Endothelial cell of umbilical vein (primary cell): ENCODE results near the gene UVSSA. TPM values are rescaled to one million over a fixed set of nuclear protein-coding genes. Genes with fewer than 3 reads are reported as not detected.

ENCODE experiments used
- BruUV-seq: library from RNA; stranded (reverse); fragments of 400-500 nt; replicated peaks from 2 replicates; lab custom pipeline; 2021; lab: Mats Ljungman, UMichigan
- CTCF ChIA-PET: fragments of 300-600, 350-600 bp; sonication (Branson Sonifier 250); formaldehyde crosslinking; loops from one replicate; lab custom pipeline; 2021; ENCODE audit warnings: antibody characterized with exemption, inconsistent platforms; lab: Charles Lee
- POLR2A ChIA-PET: fragments of 300-600, 350-600 bp; sonication (Branson Sonifier 250); formaldehyde crosslinking; loops from one replicate; lab custom pipeline; 2021; ENCODE audit warnings: antibody characterized with exemption, inconsistent platforms; lab: Charles Lee
- DNase-seq: peaks from one replicate; pipeline ENCODE4 v3.0.0-alpha.2; 2011; ENCODE audit warnings: low read depth, low spot score
- FAIRE-seq: peaks from 2 replicates; lab custom pipeline; 2011; peaks lifted over from hg19 to GRCh38; lab: Jason Lieb, UNC
- H2AFZ ChIP-seq: 2 replicates; pipeline ENCODE4 v1.6.0; 2012; ENCODE audit warnings: low read depth, low read length, control low read depth, inconsistent platforms
- H3K27ac ChIP-seq: 2 replicates; pipeline ENCODE4 v1.5.1; 2011; ENCODE audit warnings: low read depth, mild to moderate bottlenecking, control low read depth, low read length, moderate library complexity; ENCODE audit not compliant: insufficient read depth
- H3K27me3 ChIP-seq, 2 experiments: 2 replicates each; pipeline versions ENCODE4 v1.6.0 to v1.6.1; 2011; ENCODE audit warnings: low read length in 2 of 2, mixed read lengths in 1 of 2; ENCODE audit not compliant: control insufficient read depth in 2 of 2, insufficient read depth in 2 of 2
- H3K36me3 ChIP-seq, 2 experiments: 2 replicates in 1 of 2; 3 replicates in 1 of 2; pipeline ENCODE4 v1.5.1; 2011; ENCODE audit warnings: low read length in 2 of 2, mild to moderate bottlenecking in 1 of 2, moderate library complexity in 1 of 2; ENCODE audit not compliant: control insufficient read depth in 2 of 2, insufficient read depth in 2 of 2; ENCODE audit errors: extremely low read depth in 1 of 2
- H3K4me1 ChIP-seq: 3 replicates; pipeline ENCODE4 v1.5.1; 2011; ENCODE audit warnings: mild to moderate bottlenecking, low read length; ENCODE audit not compliant: control insufficient read depth, insufficient read depth; ENCODE audit errors: extremely low read depth
- H3K4me2 ChIP-seq: 2 replicates; pipeline ENCODE4 v1.6.1; 2011; ENCODE audit warnings: low read length, control low read depth, mixed read lengths; ENCODE audit not compliant: insufficient read depth
- H3K4me3 ChIP-seq, 3 experiments: fragments of 200-600 bp in 1 of 3; sonication (generic), shearing (Covaris generic) in 1 of 3; replicated peaks in 1 of 3; 2 replicates each; pipeline ENCODE4 v1.5.1; 2011 to 2016; ENCODE audit warnings: control low read depth in 3 of 3, low read length in 3 of 3, mild to moderate bottlenecking in 2 of 3, inconsistent platforms in 1 of 3, low read depth in 1 of 3, moderate library complexity in 1 of 3; ENCODE audit not compliant: insufficient read depth in 1 of 3
- H3K79me2 ChIP-seq: 2 replicates; pipeline ENCODE4 v1.6.0; 2012; ENCODE audit warnings: low read length, inconsistent platforms; ENCODE audit not compliant: control insufficient read depth, insufficient read depth
- H3K9ac ChIP-seq: replicated peaks from 2 replicates; pipeline ENCODE3; 2011; ENCODE audit warnings: low read length, control low read depth; ENCODE audit not compliant: insufficient read depth; ENCODE audit errors: extremely low read depth
- H3K9me1 ChIP-seq: replicated peaks from 3 replicates; pipeline ENCODE4 v1.6.0; 2011; ENCODE audit warnings: mild to moderate bottlenecking, low read length; ENCODE audit not compliant: control insufficient read depth, insufficient read depth; ENCODE audit errors: extremely low read depth
- H3K9me3 ChIP-seq: replicated peaks from 2 replicates; pipeline ENCODE4 v1.5.1; 2012; ENCODE audit warnings: low read length, inconsistent platforms; ENCODE audit not compliant: control insufficient read depth, insufficient read depth
- H4K20me1 ChIP-seq: replicated peaks from 2 replicates; pipeline ENCODE3; 2011; ENCODE audit warnings: mild to moderate bottlenecking, low read length; ENCODE audit not compliant: control insufficient read depth, insufficient read depth; ENCODE audit errors: extremely low read depth
- CTCF ChIP-seq, 2 donors: IDR thresholded peaks; 1 replicate in 1 of 2; 2 replicates in 1 of 2; pipeline ENCODE4 v1.5.1; 2011; ENCODE audit warnings: low read length in 2 of 2, mild to moderate bottlenecking in 2 of 2, moderate library complexity in 2 of 2, control low read depth in 1 of 2, inconsistent platforms in 1 of 2, low read depth in 1 of 2; ENCODE audit not compliant: insufficient read depth in 1 of 2; ENCODE audit errors: extremely low read depth in 1 of 2
- EZH2 ChIP-seq: IDR thresholded peaks from 2 replicates; pipeline ENCODE4 v1.6.1; 2012; ENCODE audit warnings: borderline replicate concordance, low read depth, mild to moderate bottlenecking, moderate library complexity, low read length, inconsistent platforms; ENCODE audit not compliant: severe bottlenecking
- FOS ChIP-seq: IDR thresholded peaks from 2 replicates; pipeline ENCODE4 v1.6.1; 2011; ENCODE audit warnings: mild to moderate bottlenecking, low read length, moderate library complexity, borderline replicate concordance; ENCODE audit not compliant: insufficient read depth
- GATA2 ChIP-seq: IDR thresholded peaks from 2 replicates; pipeline ENCODE4 v1.7.0; 2011; ENCODE audit warnings: low read depth, mild to moderate bottlenecking, moderate library complexity, mixed read lengths, low read length; ENCODE audit not compliant: insufficient read length, insufficient read depth
- JUN ChIP-seq: IDR thresholded peaks from 2 replicates; pipeline ENCODE4 v1.6.1; 2011; ENCODE audit warnings: borderline replicate concordance, low read depth; ENCODE audit not compliant: insufficient read length, insufficient read depth
- MAX ChIP-seq: IDR thresholded peaks from 2 replicates; pipeline ENCODE4 v1.6.1; 2011; ENCODE audit not compliant: insufficient read depth, insufficient read length
- MYC ChIP-seq: IDR thresholded peaks from one replicate; pipeline ENCODE4 v1.6.1; 2011; ENCODE audit warnings: mild to moderate bottlenecking, low read depth, low read length
- POLR2A ChIP-seq: IDR thresholded peaks from 2 replicates; pipeline ENCODE4 v1.6.1; 2012; ENCODE audit warnings: low read depth, mild to moderate bottlenecking, control low read depth, low read length
- POLR2AphosphoS5 ChIP-seq: IDR thresholded peaks from 2 replicates; pipeline ENCODE4 v1.6.1; 2012; ENCODE audit warnings: low read depth, mild to moderate bottlenecking, control low read depth, low read length, moderate library complexity; ENCODE audit not compliant: insufficient read depth
- dilution Hi-C: fragments of 300-500 bp; cut with MboI; formaldehyde crosslinking; loops from one replicate; pipeline ENCODE4 v1.15.0; 2019; ENCODE audit warnings: low sequenced_read_pairs; ENCODE audit not compliant: extremely low pct_ligation_motif_present
- intact Hi-C: fragments of 100-400 bp; cut with micrococcal nuclease; formaldehyde crosslinking; loops from one replicate; pipeline ENCODE4 v1.10.0; 2022
- polyA plus RNA-seq, 4 experiments: library from polyadenylated mRNA; depleted of rRNA in 3 of 4; stranded (reverse) in 3 of 4; unstranded in 1 of 4; fragments of >200 nt; gene quantifications; 2 replicates each; pipeline versions ENCODE4 v1.2.1 to v1.2.3, GENCODE V29; 2011 to 2012; ENCODE audit warnings: missing spikeins in 1 of 4
- total RNA-seq: library from RNA; stranded (reverse); gene quantifications from 2 replicates; pipeline ENCODE4 v1.2.3, GENCODE V29; 2021

Gene UVSSA
- total and polyA plus RNA-seq, 2 donors (not counting 3 experiments of a cell fraction or from before 2014, with no cell fraction given), result 7.1 to 14.9 TPM

DNA sequence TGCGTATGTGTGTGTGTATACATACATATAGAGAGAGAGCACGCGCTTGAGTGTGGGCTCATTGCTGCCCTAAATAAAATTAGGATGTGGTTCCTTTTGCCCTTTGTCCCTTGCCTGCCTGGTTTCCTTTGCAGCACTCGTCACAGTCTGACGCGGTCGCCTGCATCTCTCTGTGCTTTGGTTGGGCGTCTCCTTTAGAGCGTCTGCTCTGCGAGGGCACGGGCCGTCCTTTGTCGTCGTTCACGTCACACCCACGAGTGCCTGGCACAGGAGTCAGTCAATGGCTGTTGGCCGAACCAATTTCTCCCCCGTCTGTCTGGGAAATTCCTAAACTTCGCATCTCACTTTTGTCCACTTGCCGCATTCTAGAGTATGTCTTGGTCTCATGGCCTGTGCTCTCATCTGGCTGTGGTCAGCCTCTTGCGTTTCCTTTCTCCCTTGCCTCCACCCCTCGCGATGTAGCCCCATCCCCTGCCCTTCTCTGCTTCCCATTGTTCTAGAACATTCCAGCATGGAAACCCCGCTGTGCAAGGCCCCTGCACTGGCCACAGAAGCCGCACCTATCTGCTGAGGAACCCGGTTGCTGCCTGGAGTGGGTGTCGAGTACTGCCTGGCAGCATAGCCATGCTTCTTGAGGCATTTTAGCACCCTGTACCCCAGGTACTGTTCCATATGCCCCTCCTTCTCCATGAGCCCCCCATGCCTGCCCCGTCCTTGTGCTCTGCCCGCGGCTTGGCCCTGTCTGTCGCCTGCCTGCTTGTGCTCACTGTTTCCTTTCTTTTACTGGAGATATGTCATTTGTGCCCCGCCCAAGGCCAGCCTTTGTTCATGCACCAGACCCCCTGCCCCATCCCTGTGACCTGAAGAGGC lies 49.3 kb upstream of the UVSSA start:
- Histone ChIP-seq H3K9ac (no peak overlapping the region), H4K20me1 (peaks cover 2% of the 10 kb centered on the region), H3K4me3 (no peak overlapping the region), H3K27me3 (no peaks in the 10 kb centered on the region), H3K27ac (no peak overlapping the region), H3K4me1 (no peaks in the 10 kb centered on the region), H3K79me2 (peaks cover 89% of the 10 kb centered on the region), H3K36me3 (peaks cover 3 to 30% of the 10 kb centered on the region in 2 experiments), H2AFZ (no peak overlapping the region), H3K9me1 (no peaks in the 10 kb centered on the region), H3K9me3 (no peaks in the 10 kb centered on the region), H3K4me2 (no peak overlapping the region)
- FAIRE-seq, result no peak
- dilution Hi-C loops, result no loop called here
- TF ChIP-seq EZH2 (no peak), MAX (no peak)
- POLR2A ChIA-PET, result no interaction called here
- BruUV-seq, result no TSS peak
- DNase-seq, result no peak
- CTCF ChIA-PET, result interaction anchor here (0.9 kb wide), 1 partner anchor 11 kb away, joined by 3 read pairs; no protein-coding TSS in a partner anchor
- intact Hi-C loops, result no loop called here

DNA sequence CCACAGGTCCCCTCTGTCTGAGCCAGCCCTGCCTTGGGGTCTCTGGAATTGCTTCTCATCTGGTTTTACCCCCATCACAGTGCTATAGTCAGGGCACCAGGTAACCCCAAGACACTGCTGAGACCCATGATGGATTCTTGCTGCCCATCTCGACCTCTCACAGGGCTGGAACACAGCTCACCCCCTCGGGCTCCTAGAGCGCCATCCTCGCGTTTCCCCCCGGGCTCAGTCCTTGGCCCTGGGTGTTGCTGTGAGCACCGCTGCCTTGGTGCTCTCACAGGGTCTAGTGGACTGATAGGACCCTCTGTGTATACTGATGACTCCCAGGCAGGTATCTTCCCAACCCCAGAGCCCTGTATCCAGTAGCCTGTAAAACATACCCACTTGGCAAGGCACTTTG lies 48.5 kb upstream of the UVSSA start:
- ChIA-PET CTCF (no interaction called here), POLR2A (no interaction called here)
- no peaks in the 10 kb centered on the region for H3K4me1 ChIP-seq
- H3K79me2 ChIP-seq, result peaks cover 87% of the 10 kb centered on the region
- TF ChIP-seq MYC, result no peak
- no peak for TF ChIP-seq JUN
- TF ChIP-seq POLR2A, result no peak
- no peak for TF ChIP-seq FOS
- TF ChIP-seq EZH2, result no peak
- no peak for TF ChIP-seq MAX
- no peak for TF ChIP-seq CTCF (IDR thresholded peaks at IDR 0.05; ENCODE audit: extremely low read depth in 1 of 2, insufficient read depth in 1 of 2, low read depth in 1 of 2, low read length in 2 of 2)
- TF ChIP-seq GATA2, result no peak
- TF ChIP-seq POLR2AphosphoS5, result no peak
- H2AFZ ChIP-seq, result no peak overlapping the region
- no peak overlapping the region for H3K27ac ChIP-seq
- H3K27me3 ChIP-seq, result no peaks in the 10 kb centered on the region
- peaks cover 2% of the 10 kb centered on the region for H4K20me1 ChIP-seq
- BruUV-seq, result no TSS peak
- no peaks in the 10 kb centered on the region for H3K9me3 ChIP-seq
- dilution Hi-C loops, result no loop called here
- FAIRE-seq, result no peak
- no peaks in the 10 kb centered on the region for H3K9me1 ChIP-seq
- H3K36me3 ChIP-seq, result peaks cover 3 to 30% of the 10 kb centered on the region in 2 experiments
- H3K4me3 ChIP-seq, result no peak overlapping the region
- no peak overlapping the region for H3K9ac ChIP-seq
- intact Hi-C loops, result no loop called here
- H3K4me2 ChIP-seq, result no peak overlapping the region
- no peak for DNase-seq
